NCI-H1694 treated with DMSO at 0.1 percent for 48 hours (cell line): ENCODE data around the gene KLHL25.
A peak's percentile ranks its signal among the peaks of the same experiment; 100 is the strongest.

Source experiments
- DNase-seq: peaks from one replicate; lab custom pipeline; 2025; lab: John Stamatoyannopoulos, UW

Gene KLHL25

GRCh38 chr15:85773970-85774369, 20.8 kb downstream of the KLHL25 start:
- DNase-seq: no peak

DNA sequence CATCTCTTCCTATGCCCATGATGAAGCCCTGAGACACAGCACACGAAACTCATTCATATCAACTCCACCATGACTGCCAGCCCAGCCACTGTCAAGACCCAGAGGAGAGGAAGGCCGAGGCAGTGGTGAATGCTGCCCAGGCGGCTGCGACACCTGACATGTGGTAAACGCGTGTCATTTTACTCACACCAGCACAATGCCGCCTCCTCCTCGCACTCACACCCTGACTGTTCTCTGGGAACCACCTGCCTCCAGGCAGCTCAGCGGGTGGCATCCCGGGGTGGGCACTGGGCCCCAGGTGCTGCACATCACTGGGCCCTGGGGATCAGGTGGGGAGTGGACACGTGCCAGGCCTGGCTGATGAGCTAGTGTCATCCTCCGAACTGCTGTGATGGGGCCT, 21.5 kb downstream of the KLHL25 start:
- DNase-seq: no peak

- DNase-seq: peak; percentile 16
Observed at GRCh38 chr15:85772668-85773067, 22.1 kb downstream of the KLHL25 start.

GRCh38 chr15:85771781-85772445, 22.8 kb downstream of the KLHL25 start:
- DNase-seq: no peak

DNA sequence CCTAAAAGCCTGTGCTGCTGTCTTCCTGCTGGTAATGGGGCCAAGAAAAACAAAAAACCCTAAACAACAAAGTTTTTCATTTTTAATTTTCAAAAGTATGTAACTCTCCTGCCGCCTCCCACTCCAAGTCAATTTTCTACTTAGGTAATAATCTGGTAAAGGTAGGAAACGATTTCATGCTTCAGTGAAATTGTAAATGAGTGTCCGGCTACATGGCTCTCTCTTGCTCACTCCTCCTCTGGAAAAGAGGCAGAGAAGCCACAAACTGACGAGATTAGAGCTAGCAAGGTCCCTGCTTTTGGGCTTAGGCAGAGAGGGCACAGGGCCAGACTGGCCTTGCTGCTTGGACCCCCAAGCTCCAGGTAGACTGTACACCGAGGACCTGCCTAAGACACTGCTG, 23.5 kb downstream of the KLHL25 start:
- DNase-seq: no peak

DNA sequence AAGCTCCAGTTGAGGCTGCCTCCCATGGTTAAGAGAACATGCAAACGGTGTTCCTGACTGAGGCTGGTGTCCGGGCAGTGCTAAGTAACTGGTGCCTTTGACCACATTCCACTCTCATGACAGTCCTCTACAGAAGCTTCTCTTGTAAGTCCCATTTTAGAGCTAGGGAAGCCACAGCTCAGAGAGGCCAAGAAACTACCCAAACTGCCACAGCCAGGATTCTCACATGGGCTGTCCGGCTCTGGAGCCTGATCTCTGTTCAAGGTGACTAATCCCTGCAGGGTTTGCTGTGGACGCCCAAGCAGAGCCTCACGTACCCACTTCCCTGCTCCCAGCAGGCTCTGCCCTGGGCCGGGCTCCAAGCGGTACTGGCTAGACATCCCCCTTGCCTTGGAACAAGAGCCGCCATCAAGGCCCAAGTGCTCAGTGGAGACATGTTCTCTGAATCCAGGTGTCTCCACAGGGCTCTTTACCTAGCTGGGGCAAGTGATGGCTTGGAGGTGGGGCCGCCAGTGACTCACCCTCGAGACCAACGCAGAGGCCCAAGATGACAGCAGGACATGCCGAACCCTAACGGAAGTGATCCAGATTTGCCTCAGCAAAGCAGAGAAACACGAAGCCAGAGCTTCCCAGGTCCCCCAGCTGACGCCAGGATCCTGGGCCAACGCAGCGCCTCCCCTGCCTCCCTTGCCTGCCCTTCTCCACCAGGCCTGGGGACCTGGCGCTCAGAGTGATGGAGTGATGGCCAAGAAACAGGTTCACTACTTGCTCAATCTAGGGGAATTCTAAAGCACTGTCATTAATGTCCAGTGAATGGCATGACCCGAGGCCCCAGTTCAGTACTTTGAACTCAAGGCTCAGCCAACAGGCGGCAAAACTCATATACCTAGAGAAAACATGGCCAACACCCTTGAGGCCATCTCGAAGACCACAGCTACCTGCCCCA, 24.4 kb downstream of the KLHL25 start:
- no peak for DNase-seq

GRCh38 chr15:85769182-85769900, 25.4 kb downstream of the KLHL25 start:
- DNase-seq: no peak

DNA sequence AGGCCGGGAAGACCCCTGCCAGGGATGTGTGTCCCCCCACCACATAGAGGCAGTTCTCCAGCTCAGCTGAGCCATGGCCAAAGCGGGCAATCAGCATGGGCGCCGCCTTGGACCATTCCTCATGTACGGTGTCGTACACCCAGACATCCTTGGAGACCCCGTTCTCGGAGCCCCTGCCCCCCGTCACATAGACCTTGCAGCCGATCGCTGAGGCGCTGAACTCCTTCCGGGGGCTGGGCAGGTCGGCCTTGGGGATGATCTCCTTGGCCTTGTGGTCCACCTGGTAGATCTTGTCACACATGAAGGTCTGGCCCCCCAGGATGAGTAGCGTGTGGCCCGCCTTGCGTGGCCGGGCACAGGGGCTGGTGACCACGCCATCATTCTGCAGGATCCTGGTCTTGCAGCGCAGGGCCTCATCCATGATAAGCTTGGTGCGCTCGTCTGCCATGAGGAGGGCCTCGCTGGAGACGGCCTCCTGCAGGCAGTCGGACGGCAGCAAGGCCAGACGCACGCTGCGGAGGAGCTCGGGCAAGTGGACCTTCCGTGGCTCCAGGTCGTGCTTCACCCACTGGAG, 26.0 kb downstream of the KLHL25 start:
- no peak for DNase-seq

GRCh38 chr15:85767785-85768529, 26.8 kb downstream of the KLHL25 start:
- no peak for DNase-seq

DNA sequence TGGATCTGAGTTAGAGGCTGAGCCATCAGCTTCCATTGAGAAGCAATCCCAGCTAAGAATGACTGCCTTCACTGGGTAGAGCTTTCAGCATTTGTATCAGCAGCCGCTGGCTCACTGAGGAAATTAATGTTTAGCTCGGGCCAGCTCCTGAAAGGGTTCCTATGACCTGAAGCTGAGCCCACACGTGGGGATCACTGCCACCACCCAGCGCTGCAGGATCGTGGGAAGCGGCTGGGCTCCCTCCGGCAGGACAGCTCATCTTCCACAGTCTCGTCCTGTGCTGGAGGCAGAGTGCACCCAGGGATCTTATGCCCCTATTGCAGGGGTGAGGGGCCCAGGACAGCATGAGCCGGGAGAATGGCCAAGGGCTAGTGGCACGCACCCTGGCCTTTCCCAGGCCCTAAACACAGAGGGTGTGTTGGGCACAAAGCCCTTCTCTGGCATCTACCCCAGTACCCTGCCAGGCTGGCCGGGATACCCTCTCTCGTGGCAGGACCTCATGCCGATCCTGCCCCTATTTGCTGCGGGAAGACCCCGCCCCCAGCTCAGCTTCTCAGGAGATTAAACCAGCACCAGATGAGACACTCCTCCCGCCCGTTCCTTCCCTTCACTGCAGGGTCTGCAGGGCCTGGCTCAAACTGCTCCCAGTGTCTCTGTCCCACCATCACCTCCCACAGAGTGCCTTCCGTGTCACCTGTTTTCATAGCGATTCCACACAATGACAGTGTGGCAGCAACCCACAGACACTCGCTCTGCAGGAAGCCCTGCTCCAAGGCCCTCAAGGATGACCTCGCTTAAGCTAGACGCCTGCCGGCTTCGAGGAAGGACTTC, 28.5 kb downstream of the KLHL25 start:
- no peak for DNase-seq

DNA sequence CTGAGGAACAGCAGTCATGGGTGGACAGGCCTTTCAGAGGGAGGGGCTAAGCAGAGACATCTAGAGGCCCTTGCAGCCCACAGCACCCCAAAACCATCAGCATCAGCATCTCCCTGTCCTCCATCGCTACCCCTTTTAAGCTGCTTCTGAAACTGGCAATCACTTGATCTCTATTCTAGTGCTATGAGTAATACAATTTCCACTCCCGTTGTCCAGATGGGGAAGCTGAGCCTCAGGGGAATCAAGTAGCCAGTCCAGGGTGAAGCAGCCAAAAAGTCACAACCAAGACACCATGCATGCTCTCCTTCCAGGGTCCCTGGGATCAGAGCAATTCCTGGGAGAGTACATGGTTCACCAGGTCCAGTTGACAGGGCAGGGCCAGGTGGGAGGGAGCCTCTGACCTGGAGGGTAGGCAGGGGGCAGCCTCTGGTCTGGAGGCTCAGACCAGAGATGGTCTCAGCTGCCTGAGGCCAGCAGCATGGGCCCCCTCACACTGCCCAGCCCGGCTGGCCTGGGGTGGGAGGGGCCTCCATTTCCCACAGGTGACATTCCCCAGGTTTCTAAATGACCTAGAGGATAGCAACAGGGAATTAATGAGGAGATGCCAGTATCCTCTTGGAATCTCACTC, 30.0 kb downstream of the KLHL25 start:
- DNase-seq: no peak

- no peak for DNase-seq
Observed at GRCh38 chr15:85763673-85764633, 30.8 kb downstream of the KLHL25 start.

DNA sequence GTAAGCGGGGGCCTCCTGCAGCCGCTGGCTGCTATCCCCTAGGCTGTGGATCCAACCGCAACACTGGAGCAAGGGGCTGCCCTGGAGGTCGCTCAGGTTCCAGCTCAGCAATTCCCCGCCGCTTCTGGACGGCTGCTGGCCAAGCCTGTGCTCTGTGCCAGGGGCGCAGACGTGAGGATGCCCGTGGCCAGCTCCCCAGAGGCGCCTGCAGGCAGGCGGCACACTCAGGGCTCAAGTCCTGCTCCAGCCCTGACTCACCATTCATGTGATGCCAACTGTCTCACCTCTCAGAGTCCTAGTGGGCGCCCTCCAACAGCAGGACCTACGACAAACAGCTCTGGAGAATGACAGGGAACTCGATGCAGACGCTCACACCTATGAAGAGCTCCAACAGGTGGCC, 31.6 kb downstream of the KLHL25 start:
- DNase-seq: no peak

GRCh38 chr15:85762756-85763127, 32.0 kb downstream of the KLHL25 start:
- DNase-seq: no peak

DNA sequence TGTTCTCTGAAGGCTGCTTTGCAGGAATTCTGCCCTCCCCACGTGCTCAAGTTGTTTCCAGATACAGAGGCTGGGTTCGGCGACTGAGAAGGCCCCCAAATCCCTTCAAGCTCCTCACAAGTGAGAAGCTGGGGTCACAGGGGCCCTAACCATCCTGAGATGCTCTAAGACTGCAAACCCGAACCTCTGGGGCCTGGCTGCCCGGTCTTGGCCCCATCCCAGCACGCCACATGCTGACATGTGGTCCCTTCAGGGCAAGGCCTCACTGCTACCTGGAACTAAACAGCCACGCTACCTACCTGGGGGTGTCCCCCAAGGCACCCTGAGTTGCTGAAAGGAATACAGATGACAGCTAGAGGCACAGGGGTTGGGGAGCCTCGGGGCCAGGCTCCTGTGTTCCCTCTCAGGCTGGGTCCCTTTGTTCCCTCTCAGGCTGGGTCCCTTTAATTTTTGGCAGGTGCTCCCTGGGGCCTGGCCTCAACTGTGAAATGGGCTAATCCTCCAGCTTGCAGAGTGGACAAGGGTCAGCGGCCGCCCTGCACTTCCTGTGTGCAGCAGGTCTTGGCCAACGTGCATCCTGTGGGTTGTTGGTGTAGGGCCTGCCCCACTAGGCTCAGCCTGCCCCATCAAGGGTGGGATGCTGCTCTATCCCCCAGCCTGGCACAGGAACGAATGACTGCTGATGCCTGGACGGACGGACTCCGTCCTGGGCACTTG, 32.5 kb downstream of the KLHL25 start:
- no peak for DNase-seq

DNA sequence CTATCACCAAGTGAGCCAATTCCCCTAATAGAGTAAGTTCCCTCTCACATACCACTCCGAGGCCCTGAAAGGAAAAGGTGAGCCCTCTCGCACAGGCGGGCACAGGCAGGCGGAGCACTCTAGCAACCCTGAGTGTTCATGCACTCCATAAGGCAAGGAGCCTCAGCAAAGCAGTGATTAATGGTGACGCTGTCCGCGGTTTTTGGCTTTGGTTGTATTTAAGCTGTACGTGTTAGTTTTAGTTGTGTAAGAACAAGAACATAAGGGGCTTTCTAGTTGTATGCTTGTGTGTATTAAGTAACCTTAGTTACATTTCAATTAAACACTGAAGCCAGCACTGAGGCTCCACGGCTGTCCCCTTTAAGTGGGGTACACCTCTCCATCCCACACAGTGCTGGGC, 33.1 kb downstream of the KLHL25 start:
- DNase-seq: no peak

GRCh38 chr15:85760531-85761371, 34.0 kb downstream of the KLHL25 start:
- DNase-seq: no peak

GRCh38 chr15:85760049-85760448, 34.7 kb downstream of the KLHL25 start:
- DNase-seq: no peak
